HG03139 (cell line): ENCODE measurements around the gene RCAN3.
A peak's percentile ranks its signal among the peaks of the same experiment; 100 is the strongest.
"Not testable (repeated sequence)": the region's sequence is repeated elsewhere in the genome, so short reads cannot be mapped to it uniquely, and the experiment has no call there.

Source experiments
- ATAC-seq: cut with Tn5 transposase; IDR thresholded peaks from one replicate; pipeline ENCODE4 v1.9.1; 2021; ENCODE audit not compliant: unreplicated experiment

RCAN3 gene

DNA sequence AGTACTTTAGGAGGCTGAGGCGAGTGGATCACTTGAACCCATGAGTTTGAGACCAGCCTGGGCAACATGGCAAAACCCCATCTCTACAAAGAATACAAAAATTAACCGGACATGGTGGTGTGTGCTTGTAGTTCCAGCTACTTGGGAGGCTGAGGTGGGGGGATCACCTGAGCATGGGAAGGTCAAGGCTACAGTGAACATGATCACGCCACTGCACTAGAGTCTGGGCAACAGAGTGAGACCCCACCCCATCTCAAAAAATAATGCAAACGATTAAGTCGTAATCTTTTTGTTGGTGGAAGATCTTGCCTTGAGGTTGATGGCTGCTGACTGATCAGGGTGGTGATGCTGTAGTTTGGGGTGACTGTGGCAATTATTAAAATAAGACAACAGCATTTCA lies 6.3 kb downstream of the RCAN3 start:
- ATAC-seq: no peak

DNA sequence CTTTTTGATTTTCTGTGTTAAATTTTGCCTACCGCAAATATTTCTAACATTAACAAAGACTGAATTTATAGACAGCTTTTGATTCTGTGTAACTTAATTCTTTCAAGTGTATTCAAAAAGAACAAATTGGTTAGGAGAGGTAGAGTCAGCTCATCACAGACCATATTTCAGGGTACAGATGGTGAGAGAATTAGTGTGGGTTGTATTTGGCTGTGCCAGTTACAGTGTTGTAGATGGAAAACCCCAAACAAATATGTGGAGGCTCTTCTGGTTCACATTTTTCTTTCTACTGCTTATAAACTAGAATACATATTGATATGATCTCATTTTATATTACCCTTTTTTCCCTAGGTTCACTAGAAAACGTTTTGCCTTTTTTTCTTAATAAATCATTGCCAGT lies 11.1 kb downstream of the RCAN3 start:
- ATAC-seq: no peak

DNA sequence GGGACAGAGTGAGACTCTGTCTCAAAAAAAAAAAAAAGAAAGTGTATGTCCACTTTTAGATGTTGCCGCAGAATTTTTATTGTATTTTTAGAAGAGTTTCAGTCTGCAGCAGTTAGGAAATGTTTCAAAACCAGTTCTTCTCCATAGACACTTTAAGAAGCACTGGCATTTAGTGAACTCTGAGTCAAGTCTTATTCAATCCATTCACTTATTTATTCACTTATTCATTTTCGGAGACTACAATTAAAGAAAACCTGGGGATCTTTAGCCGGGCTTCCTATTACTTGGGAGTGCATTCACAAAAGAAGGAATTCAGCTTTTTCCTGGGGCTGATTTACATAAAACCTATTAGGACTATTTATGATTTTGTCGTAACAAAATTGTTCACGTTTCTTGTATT lies 12.3 kb downstream of the RCAN3 start:
- no peak for ATAC-seq

- ATAC-seq: not testable (repeated sequence)
Measured at GRCh38 chr1:24515671-24516209, 13.1 kb downstream of the RCAN3 start.

DNA sequence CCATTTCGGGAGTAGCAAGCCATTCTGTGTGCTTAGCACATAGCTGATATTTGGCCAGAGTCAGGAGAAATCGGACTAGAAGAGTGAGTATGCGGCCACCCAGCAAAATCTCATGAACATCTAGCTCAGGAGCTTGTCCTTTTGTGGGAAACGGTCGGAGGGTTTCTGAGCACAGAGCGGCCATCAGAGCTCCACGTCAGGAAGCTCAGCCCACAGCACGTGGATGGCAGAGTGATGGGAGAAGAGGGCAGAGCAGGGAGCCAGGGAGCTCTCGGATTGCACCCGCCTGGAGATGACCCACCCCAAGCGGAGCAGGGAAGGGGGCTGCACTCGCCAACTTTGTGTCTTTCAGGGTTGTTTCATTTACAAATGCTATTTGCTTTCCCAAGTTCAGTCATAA lies 13.9 kb downstream of the RCAN3 start:
- ATAC-seq: no peak

DNA sequence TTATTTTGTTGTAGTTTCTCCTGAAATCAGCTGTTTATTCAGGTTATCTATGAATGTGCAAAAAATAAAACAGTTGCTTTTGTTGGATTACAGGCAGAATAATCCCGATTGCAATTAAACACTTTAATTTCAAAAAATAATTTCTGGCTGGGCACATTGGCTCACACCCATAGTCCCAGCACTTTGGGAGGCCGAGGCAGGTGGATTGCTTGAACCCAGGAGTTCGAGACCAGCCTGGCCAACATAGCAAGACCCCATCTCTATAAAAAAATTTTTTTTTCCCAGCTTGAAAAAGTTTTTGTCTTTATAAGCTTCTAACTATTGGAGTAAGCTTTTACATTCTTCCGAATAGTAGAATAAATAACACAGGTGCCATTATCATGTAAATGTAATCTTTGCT lies 15.3 kb downstream of the RCAN3 start:
- no peak for ATAC-seq

DNA sequence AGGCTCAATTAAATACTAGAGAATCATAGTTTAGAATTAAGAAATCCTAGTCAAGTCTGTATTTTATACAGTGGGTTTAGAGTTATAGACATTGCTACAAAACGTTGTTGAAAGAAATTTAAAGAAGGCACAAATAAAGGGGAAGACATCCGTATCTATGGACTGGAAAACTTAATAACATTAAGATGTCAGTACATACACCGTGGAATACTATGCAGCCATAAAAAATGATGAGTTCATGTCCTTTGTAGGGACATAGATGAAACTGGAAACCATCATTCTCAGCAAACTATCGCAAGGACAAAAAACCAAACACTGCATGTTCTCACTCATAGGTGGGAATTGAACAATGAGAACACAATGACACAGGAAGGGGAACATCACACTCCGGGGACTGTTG lies 17.6 kb downstream of the RCAN3 start:
- ATAC-seq: not testable (repeated sequence)

GRCh38 chr1:24525606-24526005 lies 23.0 kb downstream of the RCAN3 start:
- ATAC-seq: no peak

GRCh38 chr1:24526045-24526444 lies 23.4 kb downstream of the RCAN3 start:
- ATAC-seq: no peak

DNA sequence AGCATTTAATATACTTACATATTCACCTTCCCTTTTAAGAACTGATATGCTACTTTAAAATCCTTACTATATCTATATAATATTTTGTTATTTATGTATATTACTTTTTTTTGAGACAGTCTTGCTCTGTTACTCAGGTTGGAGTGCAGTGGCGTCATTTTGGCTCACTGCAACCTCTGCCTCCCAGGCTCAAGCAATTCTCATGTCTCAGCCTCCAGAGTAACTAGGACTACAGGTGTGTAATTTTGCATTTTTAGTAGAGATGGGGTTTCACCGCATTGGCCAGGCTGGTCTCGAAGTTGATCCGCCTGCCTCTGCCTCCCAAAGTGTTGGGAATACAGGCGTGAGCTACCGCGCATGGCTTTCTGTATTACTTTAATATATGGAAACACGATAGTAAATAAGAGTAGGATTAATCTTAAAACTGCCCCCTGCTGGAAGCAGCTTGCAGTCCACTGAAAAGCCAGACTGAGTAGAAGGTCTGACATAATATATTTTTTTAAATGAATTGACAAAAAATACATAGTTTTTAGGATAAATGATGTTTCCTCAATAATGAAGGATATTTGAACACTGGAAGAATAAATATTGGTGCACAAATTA lies 24.4 kb downstream of the RCAN3 start:
- ATAC-seq: no peak

- ATAC-seq: no peak
Measured at GRCh38 chr1:24528744-24529143, 26.1 kb downstream of the RCAN3 start.

DNA sequence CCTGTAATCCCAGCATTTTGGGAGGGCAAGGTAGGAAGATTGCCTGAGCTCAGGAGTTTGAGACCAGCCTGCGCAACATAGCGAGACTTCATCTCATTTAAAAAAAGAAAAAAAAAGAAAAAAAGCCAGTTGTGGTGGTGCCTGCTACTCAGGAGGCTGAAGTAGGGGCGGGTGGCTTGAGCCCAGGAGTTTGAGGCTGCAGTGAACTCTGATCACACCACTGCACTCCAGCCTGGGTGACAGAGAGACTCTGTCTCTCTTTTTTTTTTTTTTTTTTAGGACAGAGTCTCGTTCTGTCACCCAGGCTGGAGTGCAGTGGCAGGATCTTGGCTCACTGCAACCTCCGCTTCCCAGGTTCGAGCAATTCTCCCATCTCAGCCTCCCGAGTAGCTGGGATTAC lies 26.7 kb downstream of the RCAN3 start:
- ATAC-seq: not testable (repeated sequence)

GRCh38 chr1:24535021-24535424 lies 32.4 kb downstream of the RCAN3 start:
- ATAC-seq: no peak

DNA sequence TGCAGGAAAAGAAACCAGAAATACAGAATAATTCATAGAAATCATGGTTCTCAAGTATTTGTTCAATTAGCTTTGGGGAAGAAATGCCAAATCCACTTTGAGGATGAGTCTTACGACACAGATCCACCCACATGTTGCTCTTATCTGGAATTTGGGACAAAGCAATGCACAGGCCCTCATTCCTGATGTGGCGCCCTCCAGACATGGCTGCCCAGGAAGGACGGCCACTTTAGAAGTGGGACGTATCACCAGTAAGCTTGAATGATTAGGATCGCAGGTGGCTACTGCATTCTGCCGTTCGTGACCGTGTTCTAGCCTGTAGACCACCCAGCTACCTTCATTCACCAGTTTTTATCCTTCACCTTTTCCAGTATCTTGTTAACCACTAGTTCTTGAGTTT lies 33.1 kb downstream of the RCAN3 start:
- no peak for ATAC-seq

DNA sequence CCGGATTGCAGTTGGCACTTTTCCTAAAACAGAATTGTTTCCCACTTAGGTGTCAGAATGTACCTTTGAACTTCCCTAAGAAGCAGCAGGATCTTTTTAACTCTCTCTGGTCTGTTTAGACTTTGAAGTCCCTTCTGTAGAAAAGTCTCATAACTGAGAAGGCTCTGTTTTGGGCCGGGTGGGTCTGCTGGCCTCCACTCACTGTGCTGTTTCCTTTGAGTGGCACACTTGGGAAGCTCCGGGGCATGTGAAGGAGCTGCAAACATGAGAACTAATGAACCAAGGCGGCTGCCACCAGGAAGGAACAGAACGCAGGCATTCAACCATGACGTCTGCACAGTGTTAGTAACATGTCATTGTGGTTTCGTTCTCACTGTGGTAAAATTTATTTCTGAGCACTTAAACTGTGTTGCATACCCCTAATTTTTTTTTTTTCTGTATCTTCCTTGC lies 33.8 kb downstream of the RCAN3 start:
- peak; percentile 63 for ATAC-seq

DNA sequence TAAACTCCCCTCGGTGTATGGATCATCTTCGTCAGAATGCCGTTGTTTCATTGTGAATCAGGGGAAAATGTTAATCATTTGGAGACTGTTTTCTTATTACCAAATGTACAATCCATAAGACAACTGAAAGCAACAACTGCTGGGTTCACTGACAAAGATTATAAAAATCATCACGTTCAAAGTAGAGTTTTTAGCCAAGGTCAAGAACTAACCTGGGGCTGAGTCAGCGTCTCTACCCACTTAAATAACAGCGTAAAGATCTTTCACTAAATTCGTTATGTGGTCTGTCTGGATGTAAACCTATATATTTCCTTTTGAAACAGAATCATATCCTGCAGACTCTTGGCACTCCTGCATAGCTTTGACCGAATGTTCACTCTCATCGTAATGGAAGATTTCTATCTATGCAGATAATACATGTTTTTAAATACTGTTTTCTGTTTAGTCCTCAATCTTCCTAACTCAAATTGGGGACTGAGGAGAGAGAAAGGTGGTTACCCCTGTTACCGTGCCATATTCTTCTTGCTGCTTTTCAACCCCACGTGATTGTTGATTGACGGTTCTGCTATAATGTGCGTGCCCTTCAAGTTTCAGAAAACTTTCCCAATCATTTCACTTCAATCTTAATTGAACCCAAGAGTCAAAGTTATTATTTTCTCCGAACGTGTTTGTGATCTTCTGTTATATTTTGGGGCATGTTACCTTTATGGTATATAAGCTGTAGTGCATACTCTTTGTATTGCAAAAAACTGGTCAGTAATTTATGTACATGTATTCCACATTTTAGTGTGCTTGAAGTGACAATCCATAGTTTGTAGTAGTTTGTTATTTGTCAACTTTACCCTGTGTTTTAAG lies 37.6 kb downstream of the RCAN3 start:
- no peak for ATAC-seq

- no peak for ATAC-seq
Measured at GRCh38 chr1:24540906-24541710, 38.5 kb downstream of the RCAN3 start.

DNA sequence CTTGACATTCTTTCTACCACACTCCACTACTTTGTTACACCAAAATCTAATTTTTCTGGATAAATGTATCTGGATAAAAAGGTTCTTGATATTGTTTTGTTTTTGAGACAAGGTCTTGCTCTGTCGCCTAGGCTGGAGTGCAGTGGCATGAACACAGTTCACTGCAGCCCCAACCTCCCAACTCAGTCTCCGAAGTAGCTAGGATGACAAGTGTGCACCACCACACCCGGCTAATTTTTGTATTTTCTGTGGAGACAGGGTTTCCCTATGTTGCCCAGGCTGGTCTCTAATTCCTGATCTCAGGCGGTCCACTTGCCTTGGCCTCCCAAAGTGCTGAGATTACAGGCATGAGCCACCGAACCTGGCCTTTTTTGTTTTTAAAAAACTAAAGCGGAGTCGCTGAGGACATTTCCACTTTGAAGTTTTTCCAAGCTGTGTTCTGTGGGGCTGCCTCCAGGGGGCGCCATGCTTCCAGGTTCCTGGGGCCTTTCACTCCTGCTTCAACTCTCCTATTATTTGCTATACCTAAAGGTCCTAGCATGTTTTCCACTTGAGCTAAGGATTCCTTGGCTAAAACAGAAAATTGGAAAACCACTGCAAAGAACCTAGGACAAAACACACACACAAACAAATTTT lies 39.2 kb downstream of the RCAN3 start:
- ATAC-seq: no peak

- no peak for ATAC-seq
Measured at GRCh38 chr1:24544239-24544638, 41.6 kb downstream of the RCAN3 start.

GRCh38 chr1:24545662-24546061 lies 43.0 kb downstream of the RCAN3 start:
- no peak for ATAC-seq

- ATAC-seq: no peak
Measured at GRCh38 chr1:24547195-24547594, 44.6 kb downstream of the RCAN3 start.
